ENCODE data around the gene PARD6A. TPM values are rescaled to one million over a fixed set of nuclear protein-coding genes. Genes with fewer than 3 reads are reported as not detected.

PARD6A gene, protein sequence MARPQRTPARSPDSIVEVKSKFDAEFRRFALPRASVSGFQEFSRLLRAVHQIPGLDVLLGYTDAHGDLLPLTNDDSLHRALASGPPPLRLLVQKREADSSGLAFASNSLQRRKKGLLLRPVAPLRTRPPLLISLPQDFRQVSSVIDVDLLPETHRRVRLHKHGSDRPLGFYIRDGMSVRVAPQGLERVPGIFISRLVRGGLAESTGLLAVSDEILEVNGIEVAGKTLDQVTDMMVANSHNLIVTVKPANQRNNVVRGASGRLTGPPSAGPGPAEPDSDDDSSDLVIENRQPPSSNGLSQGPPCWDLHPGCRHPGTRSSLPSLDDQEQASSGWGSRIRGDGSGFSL
- 6.5 and 12.1 TPM in 2 replicates for total RNA-seq

DNA sequence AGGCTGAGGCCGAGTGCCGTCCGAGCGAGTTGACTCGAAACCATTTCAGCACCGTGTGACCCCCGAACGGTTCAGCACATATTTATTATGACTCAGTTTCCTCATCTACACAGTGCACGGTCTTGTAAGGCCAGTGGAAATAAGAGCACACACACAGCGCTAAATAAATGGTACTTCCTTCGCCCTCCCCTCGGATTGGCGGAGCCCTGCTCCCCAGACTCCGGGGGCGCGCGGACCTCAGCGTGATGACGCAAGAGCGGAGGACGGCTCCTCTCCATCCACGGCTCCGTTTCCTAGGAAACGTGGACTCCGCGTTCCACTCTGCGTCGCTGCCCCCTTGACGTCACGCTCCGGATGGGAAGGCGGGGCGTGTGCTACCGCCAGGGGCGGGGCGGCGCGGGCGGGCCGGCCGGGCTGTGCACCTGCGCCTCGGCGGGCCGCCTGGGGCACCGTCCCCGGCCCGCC lies at the start of gene PARD6A:
TSS of gene PARD6A (plus strand) at position 397 of the 465 bp plus-strand sequence. CDS start 79 bp downstream, outside the sequence.
- Histone ChIP-seq H3K4me3 (ENCODE audit: low read depth, low read length) (peak within 1 kb of the TSS; percentile 79), H3K36me3 (ENCODE audit: control insufficient read depth, insufficient read depth, low read length) (peaks cover 2% of the 10 kb centered on the region), H3K27me3 (ENCODE audit: control insufficient read depth, insufficient read depth, low read length) (no peaks in the 10 kb centered on the region)
- TF ChIP-seq, protein P1, sequence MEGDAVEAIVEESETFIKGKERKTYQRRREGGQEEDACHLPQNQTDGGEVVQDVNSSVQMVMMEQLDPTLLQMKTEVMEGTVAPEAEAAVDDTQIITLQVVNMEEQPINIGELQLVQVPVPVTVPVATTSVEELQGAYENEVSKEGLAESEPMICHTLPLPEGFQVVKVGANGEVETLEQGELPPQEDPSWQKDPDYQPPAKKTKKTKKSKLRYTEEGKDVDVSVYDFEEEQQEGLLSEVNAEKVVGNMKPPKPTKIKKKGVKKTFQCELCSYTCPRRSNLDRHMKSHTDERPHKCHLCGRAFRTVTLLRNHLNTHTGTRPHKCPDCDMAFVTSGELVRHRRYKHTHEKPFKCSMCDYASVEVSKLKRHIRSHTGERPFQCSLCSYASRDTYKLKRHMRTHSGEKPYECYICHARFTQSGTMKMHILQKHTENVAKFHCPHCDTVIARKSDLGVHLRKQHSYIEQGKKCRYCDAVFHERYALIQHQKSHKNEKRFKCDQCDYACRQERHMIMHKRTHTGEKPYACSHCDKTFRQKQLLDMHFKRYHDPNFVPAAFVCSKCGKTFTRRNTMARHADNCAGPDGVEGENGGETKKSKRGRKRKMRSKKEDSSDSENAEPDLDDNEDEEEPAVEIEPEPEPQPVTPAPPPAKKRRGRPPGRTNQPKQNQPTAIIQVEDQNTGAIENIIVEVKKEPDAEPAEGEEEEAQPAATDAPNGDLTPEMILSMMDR (IDR thresholded peaks at IDR 0.05; ENCODE audit: insufficient read depth, low read length, poor library complexity, severe bottlenecking) = no peak
- peak; percentile 78 for DNase-seq (ENCODE audit: low read depth)

- TF ChIP-seq, protein P1 (IDR thresholded peaks at IDR 0.05; ENCODE audit: insufficient read depth, low read length, poor library complexity, severe bottlenecking) = peak; percentile 4
- Histone ChIP-seq H3K4me3 (ENCODE audit: low read depth, low read length) (no peak overlapping the region), H3K36me3 (ENCODE audit: control insufficient read depth, insufficient read depth, low read length) (no peaks in the 10 kb centered on the region), H3K27me3 (ENCODE audit: control insufficient read depth, insufficient read depth, low read length) (no peaks in the 10 kb centered on the region)
- no peak for DNase-seq (ENCODE audit: low read depth)
Observed at GRCh38 chr16:67613808-67614207, 47.0 kb upstream of the PARD6A start.

DNA sequence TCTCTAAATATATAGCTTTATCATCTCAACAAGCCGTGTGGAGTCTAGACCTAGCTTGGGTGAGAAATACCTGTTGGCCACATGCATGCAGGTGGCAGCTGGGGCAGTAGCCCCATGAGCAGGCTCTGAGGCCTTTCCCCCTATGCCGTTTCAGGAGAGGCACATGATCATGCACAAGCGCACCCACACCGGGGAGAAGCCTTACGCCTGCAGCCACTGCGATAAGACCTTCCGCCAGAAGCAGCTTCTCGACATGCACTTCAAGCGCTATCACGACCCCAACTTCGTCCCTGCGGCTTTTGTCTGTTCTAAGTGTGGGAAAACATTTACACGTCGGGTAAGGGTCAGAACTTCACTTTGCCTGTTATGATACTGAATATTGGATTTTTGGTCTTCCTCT lies 32.5 kb upstream of the PARD6A start:
- TF ChIP-seq, protein P1 (IDR thresholded peaks at IDR 0.05; ENCODE audit: insufficient read depth, low read length, poor library complexity, severe bottlenecking) = no peak
- no peak overlapping the region for H3K4me3 ChIP-seq (ENCODE audit: low read depth, low read length)
- no peak for DNase-seq (ENCODE audit: low read depth)
- peaks cover 1% of the 10 kb centered on the region for H3K36me3 ChIP-seq (ENCODE audit: control insufficient read depth, insufficient read depth, low read length)
- no peaks in the 10 kb centered on the region for H3K27me3 ChIP-seq (ENCODE audit: control insufficient read depth, insufficient read depth, low read length)

DNA sequence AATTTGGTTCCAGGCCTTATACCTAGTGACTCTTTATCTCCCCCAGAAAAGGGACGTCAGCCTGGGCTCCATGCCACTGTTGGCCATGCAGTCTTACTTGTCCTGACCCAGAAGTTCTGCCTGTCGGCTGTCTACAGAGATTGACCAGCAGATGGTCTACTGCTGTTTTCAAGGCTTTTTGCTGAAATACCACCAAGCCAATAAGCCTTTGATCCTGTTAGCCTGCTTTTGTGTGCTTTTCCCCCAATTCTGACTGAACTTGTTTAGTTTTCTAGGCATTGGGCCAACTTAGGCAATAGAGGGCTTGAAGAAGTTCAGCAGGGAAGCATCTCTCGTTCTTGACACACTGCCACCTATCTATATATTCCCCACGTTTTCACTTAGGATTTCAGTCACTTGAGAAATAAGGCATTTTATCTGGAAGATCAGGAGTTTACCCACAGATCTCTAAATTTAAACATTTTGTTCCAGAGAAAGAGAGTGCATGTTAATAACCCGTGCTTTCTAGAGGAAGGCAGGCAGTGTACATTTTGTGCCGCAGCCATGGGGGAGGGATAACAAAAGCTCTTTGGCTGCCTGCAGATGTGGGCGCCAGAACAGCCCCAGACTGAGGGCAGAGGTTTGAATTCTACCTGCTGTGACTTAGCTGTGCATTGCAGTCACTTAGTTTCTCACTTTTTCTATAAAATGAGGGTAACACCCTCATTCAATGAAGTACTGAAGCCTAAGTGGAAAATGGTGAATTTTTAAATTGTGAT lies 28.2 kb upstream of the PARD6A start:
- no peak for DNase-seq (ENCODE audit: low read depth)
- H3K36me3 ChIP-seq (ENCODE audit: control insufficient read depth, insufficient read depth, low read length) = no peaks in the 10 kb centered on the region

GRCh38 chr16:67636713-67637112 lies 24.0 kb upstream of the PARD6A start:
- TF ChIP-seq, protein P1 (IDR thresholded peaks at IDR 0.05; ENCODE audit: insufficient read depth, low read length, poor library complexity, severe bottlenecking) = no peak
- no peak overlapping the region for H3K4me3 ChIP-seq (ENCODE audit: low read depth, low read length)
- H3K27me3 ChIP-seq (ENCODE audit: control insufficient read depth, insufficient read depth, low read length) = no peaks in the 10 kb centered on the region
- no peaks in the 10 kb centered on the region for H3K36me3 ChIP-seq (ENCODE audit: control insufficient read depth, insufficient read depth, low read length)
- DNase-seq (ENCODE audit: low read depth) = no peak

More for the DNA sequence above, 28.2 kb upstream of the PARD6A start:
- TF ChIP-seq, protein P1 (IDR thresholded peaks at IDR 0.05; ENCODE audit: insufficient read depth, low read length, poor library complexity, severe bottlenecking) = no peak
- Histone ChIP-seq H3K4me3 (ENCODE audit: low read depth, low read length) (no peak overlapping the region), H3K27me3 (ENCODE audit: control insufficient read depth, insufficient read depth, low read length) (no peaks in the 10 kb centered on the region)

Measured in kidney epithelial cell (primary cell).